AG10803 (cell line): ENCODE results near the gene SP140L.
A peak's percentile ranks its signal among the peaks of the same experiment; 100 is the strongest.

Experiments used
- DNase-seq: peaks from one replicate; pipeline ENCODE4 v3.0.0; 2010; ENCODE audit warnings: low read depth
- H3K4me3 ChIP-seq: 2 replicates; pipeline ENCODE4 v1.5.1; 2011; ENCODE audit warnings: mild to moderate bottlenecking, low read length, control low read depth
- TF ChIP-seq, protein P1 (sequence below): conservative IDR thresholded peaks from 2 replicates; pipeline ENCODE4 v1.5.1; 2011; ENCODE audit warnings: mild to moderate bottlenecking, low read length, control low read depth, inconsistent platforms

SP140L gene

GRCh38 chr2:230325316-230326243 is 1.4 kb upstream of the SP140L start:
- DNase-seq = no peak
- TF ChIP-seq, protein P1, sequence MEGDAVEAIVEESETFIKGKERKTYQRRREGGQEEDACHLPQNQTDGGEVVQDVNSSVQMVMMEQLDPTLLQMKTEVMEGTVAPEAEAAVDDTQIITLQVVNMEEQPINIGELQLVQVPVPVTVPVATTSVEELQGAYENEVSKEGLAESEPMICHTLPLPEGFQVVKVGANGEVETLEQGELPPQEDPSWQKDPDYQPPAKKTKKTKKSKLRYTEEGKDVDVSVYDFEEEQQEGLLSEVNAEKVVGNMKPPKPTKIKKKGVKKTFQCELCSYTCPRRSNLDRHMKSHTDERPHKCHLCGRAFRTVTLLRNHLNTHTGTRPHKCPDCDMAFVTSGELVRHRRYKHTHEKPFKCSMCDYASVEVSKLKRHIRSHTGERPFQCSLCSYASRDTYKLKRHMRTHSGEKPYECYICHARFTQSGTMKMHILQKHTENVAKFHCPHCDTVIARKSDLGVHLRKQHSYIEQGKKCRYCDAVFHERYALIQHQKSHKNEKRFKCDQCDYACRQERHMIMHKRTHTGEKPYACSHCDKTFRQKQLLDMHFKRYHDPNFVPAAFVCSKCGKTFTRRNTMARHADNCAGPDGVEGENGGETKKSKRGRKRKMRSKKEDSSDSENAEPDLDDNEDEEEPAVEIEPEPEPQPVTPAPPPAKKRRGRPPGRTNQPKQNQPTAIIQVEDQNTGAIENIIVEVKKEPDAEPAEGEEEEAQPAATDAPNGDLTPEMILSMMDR = no peak
- no peak overlapping the region for H3K4me3 ChIP-seq

DNA sequence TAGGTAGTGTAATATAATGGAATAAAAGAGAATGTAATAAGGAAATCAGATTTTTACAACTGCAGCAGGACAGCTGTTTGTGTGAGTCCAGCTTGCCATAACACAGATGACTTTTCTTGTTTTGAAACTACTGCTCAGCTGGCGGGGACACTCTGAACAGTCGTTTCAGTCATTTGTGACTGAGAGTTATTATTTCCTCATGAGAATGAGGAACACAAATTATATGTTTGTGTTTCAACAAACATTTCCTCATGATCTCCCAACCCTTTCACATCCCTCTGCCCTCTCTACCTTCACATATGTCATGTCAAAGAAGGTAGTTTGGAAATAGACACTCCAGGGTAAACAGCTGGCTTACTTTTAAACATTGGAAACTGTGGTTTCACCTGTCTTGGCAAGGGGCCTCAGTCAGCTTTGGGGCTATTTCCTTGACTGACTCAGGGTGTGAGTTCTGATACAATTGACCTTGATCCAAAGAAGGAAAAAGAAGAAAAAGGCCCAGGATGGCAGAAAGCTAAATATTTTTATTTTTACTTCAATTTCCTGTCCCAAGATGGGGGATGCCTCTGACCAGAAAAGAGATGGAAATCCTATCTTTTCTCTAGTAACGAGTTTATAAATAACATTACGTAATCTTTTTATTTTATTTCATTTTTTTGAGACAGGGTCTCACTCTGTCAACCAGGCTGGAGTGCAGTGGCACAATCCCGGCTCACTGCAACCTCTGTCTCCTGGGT is 593 bp downstream of the SP140L start:
- DNase-seq = no peak
- TF ChIP-seq, protein P1 = no peak
- H3K4me3 ChIP-seq = peak overlapping the region; percentile 68

GRCh38 chr2:230328155-230328458 is 1.1 kb downstream of the SP140L start:
- TF ChIP-seq, protein P1 = no peak
- H3K4me3 ChIP-seq = no peak overlapping the region
- no peak for DNase-seq

GRCh38 chr2:230329946-230330605 is 3.1 kb downstream of the SP140L start:
- no peak overlapping the region for H3K4me3 ChIP-seq
- DNase-seq = no peak
- TF ChIP-seq, protein P1 = no peak

DNA sequence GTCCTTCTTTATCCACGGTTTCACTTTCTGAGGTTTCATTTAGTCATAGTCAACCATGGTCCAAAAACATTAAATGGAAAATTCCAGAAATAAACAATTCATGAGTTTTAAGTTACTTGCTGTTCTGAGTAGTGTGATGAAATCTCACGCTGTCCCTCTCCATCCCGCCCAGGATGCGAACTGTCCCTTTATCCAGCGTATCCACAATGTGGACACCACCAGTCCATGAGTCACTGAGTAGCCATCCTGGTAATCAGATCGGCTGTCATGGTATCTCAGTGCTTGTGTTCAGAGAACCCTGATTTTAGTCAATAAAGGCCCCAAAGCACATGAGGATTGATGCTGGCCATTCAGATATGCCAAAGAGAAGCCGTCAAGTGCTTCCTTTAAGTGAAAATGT is 3.7 kb downstream of the SP140L start:
- TF ChIP-seq, protein P1 = no peak
- no peak for DNase-seq
- no peak overlapping the region for H3K4me3 ChIP-seq

GRCh38 chr2:230335461-230335863 is 8.5 kb downstream of the SP140L start:
- TF ChIP-seq, protein P1 = no peak
- H3K4me3 ChIP-seq = no peak overlapping the region
- DNase-seq = peak; percentile 24
